Measurements from ENCODE around the gene C3orf20.
A peak's percentile ranks its signal among the peaks of the same experiment; 100 is the strongest.

Gene C3orf20

GRCh38 chr3:14674841-14675240, at the start of gene C3orf20:
C3orf20 (plus strand) TSS chr3:14675141; CDS start chr3:14682714, 7,573 bp downstream.
- DNase-seq = no peak

- no peak for DNase-seq
Observed at GRCh38 chr3:14625443-14625842, 49.5 kb upstream of the C3orf20 start.

GRCh38 chr3:14627815-14628214, 47.1 kb upstream of the C3orf20 start:
- DNase-seq = no peak

GRCh38 chr3:14628406-14628805, 46.5 kb upstream of the C3orf20 start:
- no peak for DNase-seq

- no peak for DNase-seq
Observed at GRCh38 chr3:14630404-14631100, 44.4 kb upstream of the C3orf20 start.

- DNase-seq = no peak
Observed at GRCh38 chr3:14631101-14631497, 43.8 kb upstream of the C3orf20 start.

- no peak for DNase-seq
Observed at GRCh38 chr3:14631687-14632441, 43.1 kb upstream of the C3orf20 start.

GRCh38 chr3:14632442-14632930, 42.5 kb upstream of the C3orf20 start:
- no peak for DNase-seq

GRCh38 chr3:14633417-14633816, 41.5 kb upstream of the C3orf20 start:
- no peak for DNase-seq

GRCh38 chr3:14633819-14634424, 41.0 kb upstream of the C3orf20 start:
- peak; percentile 64 for DNase-seq

GRCh38 chr3:14634763-14635400, 40.1 kb upstream of the C3orf20 start:
- no peak for DNase-seq

- no peak for DNase-seq
Observed at GRCh38 chr3:14636496-14637087, 38.3 kb upstream of the C3orf20 start.

- no peak for DNase-seq
Observed at GRCh38 chr3:14640157-14640562, 34.8 kb upstream of the C3orf20 start.

GRCh38 chr3:14640734-14641133, 34.2 kb upstream of the C3orf20 start:
- DNase-seq = no peak

GRCh38 chr3:14641346-14641745, 33.6 kb upstream of the C3orf20 start:
- DNase-seq = no peak

- no peak for DNase-seq
Observed at GRCh38 chr3:14645453-14645852, 29.5 kb upstream of the C3orf20 start.

- DNase-seq = no peak
Observed at GRCh38 chr3:14646131-14646573, 28.8 kb upstream of the C3orf20 start.

- DNase-seq = no peak
Observed at GRCh38 chr3:14646589-14647413, 28.1 kb upstream of the C3orf20 start.

- no peak for DNase-seq
Observed at GRCh38 chr3:14647976-14648955, 26.7 kb upstream of the C3orf20 start.

GRCh38 chr3:14649466-14649865, 25.5 kb upstream of the C3orf20 start:
- no peak for DNase-seq

- no peak for DNase-seq
Observed at GRCh38 chr3:14650193-14650592, 24.7 kb upstream of the C3orf20 start.

Data from activated CD4-positive, alpha-beta T cell treated with anti-CD3 and anti-CD28 coated beads, Interleukin-10, Interleukin-2, amounts not matched to agents 100 ng/mL and 50 ng/mL, durations not matched to agents 16 hours and 8 hours (primary cell).